Suprapubic skin (tissue), 4 donors: ENCODE measurements around the gene WDR76. TPM values are rescaled to one million over a fixed set of nuclear protein-coding genes. Genes with fewer than 3 reads are reported as not detected.

Source experiments
- total RNA-seq, 4 donors: library from RNA; depleted of rRNA; stranded (reverse); fragments of >200 nt; gene quantifications; one replicate each; pipeline ENCODE4 v1.1.0, GENCODE V29; 2016

WDR76 gene
- total RNA-seq, 4 donors from 2014 or later = 5.2 to 7.8 (median 5.8) TPM

Other genes with a start within 250 kb of the WDR76 start
- 10 to 100 TPM; 23.8 to 63.6 (median 32.6) TPM for gene PPIP5K1, start 236.8 kb upstream of the WDR76 start, total RNA-seq
- 10 to 100 TPM; 44.9 to 74.1 (median 48.5) TPM for gene CKMT1B, start 233.0 kb upstream of the WDR76 start, total RNA-seq
- gene STRC, start 208.2 kb upstream of the WDR76 start, total RNA-seq = 1 to 10 TPM in 1 of 4 donors, under 1 TPM in 3; 0.49 to 7.9 (median 0.68) TPM
- gene CATSPER2, start 178.2 kb upstream of the WDR76 start, total RNA-seq = 1 to 10 TPM; 1.8 to 6.5 (median 3.2) TPM
- 10 to 100 TPM; 33.5 to 77.6 (median 53.0) TPM for gene CKMT1A, start 133.1 kb upstream of the WDR76 start, total RNA-seq
- 100 to 1,000 TPM in 2 of 4 donors, 10 to 100 TPM in 2; 57.1 to 157 (median 100.0) TPM for gene PDIA3, start 80.6 kb upstream of the WDR76 start, total RNA-seq
- gene ELL3, start 50.0 kb upstream of the WDR76 start, total RNA-seq = 100 to 1,000 TPM in 1 of 4 donors, 10 to 100 TPM in 3; 50.7 to 100 (median 65.9) TPM
- 100 to 1,000 TPM; 352 to 813 (median 687) TPM for gene SERF2, start 34.7 kb upstream of the WDR76 start, total RNA-seq
- under 1 TPM in 1 of 4 donors, not detected in 3; 0.62 TPM for gene SERINC4, start 26.8 kb upstream of the WDR76 start, total RNA-seq
- gene HYPK, start 26.4 kb upstream of the WDR76 start, total RNA-seq = 10 to 100 TPM; 12.9 to 27.0 (median 19.8) TPM
- 10 to 100 TPM; 12.8 to 17.7 (median 15.4) TPM for gene MFAP1, start 2.3 kb upstream of the WDR76 start, total RNA-seq